HG03025 (cell line): ENCODE measurements around the gene PTGDS.

ENCODE experiments used
- ATAC-seq: cut with Tn5 transposase; IDR thresholded peaks from one replicate; pipeline ENCODE4 v1.9.1; 2021; ENCODE audit warnings: mild to moderate bottlenecking, moderate library complexity; ENCODE audit not compliant: unreplicated experiment, low FRiP score

PTGDS gene

DNA sequence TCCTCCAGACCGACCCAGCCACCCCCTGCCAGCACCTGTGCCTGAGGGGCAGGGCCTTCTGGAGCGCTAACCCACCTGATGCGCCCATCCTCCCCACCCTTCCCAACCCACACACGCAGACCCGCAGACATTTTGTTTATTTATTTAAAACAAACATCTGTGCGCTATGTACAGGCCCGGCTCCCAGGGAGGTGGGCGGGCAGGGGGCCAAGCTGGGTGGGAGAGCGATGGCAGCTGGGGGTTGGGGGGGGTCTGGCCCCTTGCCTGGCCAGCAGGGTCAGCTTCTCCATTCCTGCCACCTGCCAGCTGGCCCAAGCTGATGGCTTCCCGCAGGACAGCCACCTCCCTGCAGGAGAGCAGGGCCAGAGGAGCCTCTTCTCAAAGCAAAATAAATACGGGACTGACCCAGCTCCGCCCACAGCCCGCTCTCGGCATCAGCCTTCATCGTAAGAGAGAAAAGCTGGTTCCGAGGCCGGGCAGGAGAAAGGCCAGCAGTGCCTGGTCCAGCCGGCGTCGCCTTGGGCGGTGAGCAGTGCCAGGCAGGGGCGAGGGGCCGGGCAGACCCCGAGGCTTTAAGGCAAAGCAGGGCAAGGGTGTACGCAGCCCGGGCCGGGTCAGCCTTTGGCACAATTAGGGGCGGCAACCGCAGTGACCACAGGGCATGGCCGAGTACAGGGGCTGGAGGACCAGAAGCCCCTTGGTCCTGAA, 30.0 kb downstream of the PTGDS start:
- ATAC-seq = no peak

DNA sequence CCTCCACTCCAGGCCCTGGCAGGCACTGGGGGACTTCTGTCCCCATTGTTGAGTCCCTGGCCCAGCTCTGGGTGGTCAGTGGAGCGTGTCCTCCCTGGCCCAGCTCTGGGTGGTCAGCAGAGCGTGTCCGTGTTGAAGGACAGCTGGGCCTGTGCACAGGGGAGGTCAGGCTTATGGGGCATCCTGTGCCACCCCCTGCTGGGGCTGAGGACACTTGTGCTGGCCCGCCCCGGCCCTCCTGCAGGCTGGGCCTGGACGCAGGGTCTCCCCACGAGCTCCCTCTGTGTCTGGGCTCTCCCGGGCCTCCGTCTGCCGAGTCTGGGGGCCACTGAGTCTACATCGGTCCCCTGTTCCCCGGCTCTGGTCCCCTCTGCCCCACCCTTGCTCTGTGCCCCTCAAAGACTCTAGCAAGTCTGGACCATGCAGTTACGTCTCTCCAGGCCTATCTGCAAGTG, 30.5 kb downstream of the PTGDS start:
- ATAC-seq = no peak

DNA sequence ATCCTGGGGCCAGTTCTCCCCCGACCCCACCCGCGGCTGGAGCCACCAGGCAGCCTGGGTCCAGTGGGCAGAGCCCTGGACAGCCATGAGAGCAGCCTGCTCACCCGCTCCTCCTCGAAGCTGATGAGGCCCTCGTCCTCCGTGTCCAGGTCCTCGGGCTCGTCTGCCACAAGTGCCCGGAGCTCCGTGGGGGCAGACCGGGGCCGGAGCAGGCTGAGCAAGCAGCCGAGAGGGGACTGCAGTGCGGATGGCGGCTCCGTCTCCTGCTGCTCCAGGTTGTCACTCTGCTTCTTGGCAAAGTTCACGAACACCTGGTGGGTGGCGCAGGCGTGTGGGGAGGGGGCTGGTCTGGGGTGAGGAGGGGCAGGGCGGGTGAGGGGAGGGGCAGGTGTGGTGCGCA, 31.0 kb downstream of the PTGDS start:
- ATAC-seq = no peak

DNA sequence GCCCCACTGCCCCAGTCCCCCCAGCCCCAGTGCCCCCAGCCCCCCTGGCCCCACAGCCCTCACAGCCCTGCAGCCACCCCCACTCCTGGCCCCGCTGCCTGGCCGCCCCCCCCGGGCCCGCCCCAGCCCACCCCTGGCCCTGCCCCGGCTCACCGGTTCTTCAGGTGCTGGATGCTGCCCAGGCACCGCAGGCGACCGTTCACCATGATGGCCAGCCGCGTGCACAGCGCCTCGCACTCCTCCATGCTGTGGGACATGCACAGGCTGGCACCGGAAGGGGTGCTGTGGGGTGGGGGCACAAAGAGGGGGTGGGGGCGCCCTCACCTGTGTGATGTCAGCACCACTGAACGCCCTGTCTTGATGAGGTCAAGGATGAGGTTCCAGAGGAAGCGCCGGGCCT, 31.9 kb downstream of the PTGDS start:
- no peak for ATAC-seq

DNA sequence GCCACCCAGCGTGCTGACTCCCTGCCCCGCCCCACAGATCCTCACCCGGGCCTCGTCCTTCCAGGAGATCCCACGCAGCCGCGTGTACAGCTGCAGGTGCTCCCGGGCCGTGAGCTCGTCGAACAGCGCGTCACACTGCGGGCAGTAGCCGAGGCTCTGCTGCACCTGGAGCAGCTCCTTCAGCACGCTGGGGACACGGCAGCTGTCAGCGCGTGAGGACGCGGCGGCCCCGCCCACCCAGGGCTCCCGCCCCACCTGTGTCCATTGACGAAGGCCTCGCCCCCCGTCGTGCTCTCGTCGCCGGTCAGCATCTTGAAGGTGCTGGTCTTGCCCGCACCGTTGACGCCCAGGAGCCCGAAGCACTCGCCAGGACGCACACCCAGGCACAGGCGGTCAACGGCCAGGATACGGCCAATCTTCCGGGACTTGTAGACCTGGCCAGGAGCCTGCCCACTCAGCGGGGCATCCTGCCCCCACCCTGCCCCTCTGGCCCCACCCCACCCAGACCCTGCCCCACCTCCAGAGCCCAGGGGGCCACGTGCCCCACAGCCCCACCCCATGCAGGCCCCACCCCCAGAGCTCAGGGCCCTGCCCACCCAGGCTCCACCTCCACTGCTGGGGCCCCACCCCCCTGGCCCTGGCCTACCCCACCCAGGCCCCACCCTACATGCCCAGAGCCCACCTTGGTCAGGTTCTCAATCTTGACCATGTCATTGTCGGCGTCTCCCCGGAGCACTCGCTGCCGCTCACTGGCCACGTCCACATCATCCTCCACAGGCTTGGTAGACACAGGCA, 32.8 kb downstream of the PTGDS start:
- ATAC-seq = no peak

DNA sequence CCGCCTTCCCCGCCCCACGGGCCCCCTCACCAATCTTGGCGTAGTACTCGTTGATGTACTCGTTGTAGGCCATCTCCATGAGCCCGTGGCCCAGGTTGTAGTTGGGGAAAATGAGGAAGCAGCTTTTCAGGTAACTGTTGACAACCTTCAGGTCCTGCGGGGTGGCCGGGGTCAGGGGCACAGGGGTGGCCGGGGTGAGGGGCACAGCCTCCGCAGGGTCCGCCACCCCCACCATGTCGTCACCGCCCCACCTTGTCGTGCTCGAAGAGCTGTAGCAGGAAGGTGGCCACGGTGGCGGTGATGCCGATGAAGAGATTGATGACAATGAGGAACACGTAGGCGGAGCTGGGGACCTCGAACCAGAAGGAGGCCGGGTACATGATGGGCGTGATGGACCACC, 33.9 kb downstream of the PTGDS start:
- no peak for ATAC-seq

DNA sequence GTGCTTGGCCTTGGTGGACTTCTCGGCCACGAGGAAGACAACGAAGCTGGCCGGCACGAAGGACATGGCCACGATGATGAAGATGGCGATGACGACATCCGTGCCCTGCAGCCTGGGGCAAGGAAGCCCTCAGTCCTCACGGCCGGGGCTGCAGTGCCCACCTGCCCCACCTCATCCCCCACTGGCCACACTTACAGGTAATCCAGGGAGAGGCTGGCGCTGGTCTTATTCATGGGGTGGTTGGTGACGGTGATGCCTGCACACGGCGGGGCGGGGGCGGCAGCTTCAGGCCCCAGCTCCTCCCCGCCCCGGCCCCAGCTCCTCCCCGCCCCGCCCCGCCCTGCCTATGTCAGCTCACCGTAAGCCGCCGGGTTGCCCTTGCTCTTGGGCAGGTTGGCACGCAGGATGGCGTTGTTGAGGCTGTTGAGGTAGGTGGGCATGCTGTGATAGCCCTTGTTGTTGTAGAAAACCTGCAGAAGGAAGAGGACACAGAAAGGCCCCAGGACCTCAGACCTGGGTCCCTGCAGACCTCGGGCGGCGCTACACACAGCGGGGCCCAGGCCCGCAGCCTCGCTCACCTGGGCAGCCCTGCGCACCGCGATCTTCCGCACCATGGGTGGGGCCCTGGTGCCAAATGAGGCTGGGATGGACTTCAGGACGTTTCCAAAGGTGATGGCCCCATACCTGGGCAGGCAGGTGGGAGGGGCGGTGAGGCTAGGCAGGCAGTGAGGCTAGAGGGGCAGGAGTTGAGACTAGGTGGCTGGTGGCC, 34.8 kb downstream of the PTGDS start:
- no peak for ATAC-seq

DNA sequence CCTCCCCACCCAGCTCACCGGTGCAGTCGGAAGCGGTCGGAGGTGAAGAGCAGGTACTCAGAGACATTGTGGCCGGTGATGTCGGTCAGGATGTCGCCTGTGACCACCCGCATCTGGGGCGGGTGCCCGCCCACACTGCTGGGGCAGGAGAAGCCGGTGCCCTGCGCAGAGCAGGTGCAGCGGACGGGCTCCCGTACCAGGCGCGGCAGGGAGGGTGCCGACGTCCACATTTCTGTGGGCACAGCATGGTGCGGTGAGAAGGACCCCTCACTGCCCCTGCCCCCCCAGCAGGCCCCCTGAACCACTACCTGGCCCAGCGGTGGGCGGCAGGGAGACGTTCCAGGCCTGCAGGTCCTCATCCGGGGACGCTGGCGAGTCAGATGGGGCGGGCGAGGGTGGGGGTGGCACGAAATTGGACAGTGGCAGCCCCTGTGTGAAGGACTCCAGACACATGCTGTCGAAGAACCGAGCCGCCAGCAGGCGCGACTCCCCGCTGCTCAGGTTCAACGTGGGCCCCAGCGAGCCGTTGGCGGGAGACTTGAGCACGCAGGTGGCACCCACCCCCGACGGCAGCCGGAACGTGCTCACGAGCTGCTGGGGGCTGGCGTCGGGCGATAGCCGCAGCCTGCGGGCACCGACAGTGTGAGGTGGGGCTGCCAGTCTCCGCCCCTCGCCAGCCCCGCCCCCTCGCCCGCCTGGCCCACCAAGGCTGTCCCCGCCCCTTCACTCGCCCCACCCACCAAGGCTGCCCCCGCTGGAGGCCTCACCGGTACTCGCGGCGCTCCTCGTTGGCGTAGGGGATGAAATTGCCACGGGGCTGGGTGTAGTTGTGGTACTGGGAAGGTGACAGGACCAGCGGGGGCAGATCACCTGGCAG, 35.6 kb downstream of the PTGDS start:
- ATAC-seq = no peak

DNA sequence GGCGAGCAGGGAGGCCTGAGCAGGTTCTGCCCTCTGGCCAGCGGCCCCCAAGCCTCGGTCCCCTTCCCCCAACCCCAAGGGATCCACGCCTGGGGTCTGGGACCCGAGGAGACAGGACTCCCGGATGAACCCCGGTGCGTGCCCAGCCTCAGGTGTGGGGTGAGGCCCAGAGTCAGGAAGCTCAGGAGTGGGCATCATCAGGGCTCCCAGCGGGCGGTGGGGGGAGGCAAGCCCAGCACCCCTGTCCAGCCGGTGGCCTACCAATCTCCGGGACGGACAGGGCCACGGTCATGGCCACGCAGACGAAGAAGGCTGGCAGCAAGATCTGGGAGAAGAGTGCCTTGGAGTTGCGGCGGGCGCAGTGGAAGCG, 36.3 kb downstream of the PTGDS start:
- ATAC-seq = no peak

DNA sequence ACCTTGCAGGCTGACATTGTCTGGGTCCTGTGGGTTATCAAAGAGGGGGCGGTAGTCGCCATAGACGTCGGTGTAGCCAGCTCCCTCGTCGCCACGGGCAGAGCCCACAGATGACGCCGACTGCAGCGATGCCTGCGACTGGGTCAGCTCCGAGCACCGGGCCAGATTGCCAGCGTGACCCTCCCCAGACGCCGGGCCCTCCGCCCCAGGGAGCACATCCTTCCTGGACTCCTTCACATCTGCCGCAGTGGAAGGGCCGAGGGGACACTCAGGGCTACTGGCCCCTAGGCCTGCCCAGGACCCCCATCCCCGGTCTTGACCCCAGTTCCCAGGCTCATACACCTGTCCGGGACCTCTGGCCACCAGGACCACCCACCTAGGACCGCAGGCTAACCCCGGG, 36.9 kb downstream of the PTGDS start:
- ATAC-seq = no peak

DNA sequence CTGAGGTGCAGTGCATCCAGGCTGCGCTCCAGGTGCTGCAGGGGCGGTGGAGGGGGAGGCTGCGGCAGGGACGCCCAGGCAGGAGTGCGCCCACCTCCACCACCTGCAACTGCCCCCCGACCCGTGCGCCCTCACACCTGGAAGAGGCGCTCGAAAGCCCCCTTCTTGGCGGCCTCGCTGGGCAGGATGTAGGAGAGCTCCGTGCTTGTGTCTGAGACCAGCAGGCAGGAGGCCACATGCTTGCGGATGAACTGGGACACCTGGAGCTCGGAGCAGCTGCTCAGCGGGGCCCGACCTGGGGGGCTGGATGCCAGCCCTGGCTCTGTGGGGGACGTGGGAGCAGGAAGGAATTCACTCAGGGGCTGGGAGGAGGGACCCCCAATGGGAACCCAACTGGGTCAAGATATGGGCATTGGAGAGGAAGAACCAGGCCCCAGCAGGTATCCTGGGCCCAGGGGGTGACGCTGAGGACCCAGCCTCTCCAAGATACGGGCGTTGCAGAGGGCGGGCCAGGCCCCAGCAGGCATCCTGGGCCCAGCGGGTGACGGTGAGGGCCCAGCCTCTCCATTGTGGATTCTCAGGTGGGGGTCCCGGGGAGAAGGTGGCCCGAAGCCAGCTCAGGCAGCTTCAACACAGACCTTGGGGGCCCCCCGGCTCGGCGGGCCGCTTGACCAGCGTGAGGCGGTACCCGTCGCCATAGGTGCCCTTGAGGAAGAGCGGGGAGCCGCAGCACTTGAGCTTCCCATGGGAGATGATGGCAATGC, 37.7 kb downstream of the PTGDS start:
- no peak for ATAC-seq

DNA sequence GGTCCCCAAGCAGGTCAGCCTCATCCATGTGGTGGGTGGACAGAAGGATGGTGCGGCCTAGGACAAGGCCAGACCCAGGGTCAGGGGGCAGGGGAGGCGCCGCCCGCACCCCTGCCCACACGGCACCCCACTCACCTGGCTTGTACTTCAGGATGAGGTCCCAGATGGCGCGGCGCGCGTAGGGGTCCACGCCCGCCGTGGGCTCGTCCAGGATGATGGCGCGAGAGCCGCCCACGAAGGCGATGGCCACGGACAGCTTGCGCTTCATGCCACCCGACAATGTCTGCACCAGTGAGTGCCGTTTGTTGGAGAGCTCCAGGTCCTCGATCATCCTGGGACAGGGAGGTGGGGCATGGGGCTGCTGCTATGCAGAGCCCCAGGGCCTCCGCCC, 38.2 kb downstream of the PTGDS start:
- ATAC-seq = no peak

DNA sequence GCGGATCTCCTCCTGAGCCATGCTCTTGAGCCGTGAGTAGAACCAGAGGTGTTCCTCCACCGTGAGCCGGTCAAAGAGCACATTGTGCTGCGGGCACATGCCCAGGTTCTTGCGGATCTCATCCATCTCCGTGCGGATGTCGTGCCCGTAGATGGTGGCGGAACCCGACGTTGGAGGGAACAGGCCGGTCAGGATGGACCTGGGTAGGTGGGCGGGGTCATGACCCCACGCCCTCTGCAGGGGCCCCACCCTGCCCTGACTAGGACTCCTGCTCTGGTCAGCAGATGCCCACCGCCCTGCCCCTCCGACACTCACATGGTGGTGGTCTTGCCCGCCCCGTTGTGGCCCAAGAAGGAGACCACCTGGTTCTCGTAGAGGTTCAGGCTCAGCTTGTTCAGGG, 38.7 kb downstream of the PTGDS start:
- no peak for ATAC-seq

DNA sequence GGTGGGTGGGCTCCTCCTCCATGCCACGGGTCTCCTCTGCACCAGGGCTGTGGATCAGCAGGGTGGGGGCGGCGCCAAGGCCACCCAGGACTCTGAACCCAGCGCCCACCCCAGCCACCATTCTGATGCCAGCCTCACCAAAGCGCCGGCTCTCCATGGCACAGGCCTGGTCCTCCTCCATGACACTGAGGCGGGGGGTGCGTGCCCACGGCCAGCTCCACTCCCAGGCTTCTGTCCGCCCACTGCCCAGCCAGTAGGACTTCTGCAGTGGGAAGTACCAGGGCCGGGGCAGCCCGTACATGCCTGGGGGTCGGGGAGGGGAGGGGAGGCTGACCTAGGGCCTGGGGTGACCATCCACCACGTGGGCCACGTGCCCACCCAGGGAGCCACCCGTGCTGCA, 39.1 kb downstream of the PTGDS start:
- ATAC-seq = no peak

DNA sequence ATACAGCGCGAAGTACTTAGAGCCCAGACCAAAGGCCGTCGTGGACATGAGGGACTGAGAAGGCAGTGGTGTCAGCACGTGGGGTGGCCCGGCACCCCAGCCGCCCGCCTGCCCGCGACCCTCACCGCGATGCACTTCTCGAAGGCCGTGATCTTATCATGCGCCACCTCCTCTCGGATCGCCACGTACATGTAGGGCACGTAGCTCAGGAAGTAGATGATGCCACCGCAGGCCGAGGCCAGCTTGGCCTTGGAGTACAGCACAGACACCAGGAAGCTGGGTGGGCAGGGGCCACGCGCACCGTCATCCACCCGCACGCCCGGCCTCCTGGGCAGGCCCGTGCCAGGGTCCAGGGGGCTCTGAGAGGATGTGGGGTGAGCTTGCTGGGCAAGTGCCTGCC, 39.8 kb downstream of the PTGDS start:
- no peak for ATAC-seq

DNA sequence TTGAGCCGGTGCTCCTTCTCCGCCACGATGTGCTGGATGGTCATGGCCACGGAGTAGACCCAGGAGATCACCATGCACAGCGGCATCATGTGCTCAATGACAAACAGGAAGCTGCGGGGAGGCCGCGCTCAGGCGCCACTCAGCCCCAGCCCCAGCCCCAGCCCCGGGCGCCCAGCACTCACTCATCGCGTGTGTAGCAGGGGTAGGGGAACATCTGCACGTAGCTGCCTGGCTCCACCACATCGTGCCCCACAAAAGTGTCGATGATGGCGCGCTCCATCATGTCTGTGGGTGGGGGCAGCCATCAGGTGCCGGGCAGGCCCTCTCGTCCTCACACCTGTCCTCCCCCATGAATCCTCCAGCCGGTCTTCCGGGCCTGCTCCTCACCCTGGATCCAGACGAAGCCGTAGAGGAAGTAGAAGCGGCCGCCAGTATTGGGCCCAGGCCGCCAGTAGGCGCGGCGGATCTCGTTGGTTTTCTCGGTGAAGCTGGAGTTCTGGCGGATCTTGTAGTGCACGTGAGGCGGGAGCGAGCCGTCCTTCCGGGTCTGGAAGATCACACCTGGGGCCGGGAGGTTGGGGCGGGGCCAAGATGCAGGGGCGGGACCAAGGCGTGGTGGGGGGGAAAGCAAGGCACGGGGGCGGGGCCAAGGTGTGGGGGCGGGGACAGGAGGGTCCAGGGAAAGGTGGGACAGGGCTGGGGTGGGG, 40.6 kb downstream of the PTGDS start:
- ATAC-seq = no peak

DNA sequence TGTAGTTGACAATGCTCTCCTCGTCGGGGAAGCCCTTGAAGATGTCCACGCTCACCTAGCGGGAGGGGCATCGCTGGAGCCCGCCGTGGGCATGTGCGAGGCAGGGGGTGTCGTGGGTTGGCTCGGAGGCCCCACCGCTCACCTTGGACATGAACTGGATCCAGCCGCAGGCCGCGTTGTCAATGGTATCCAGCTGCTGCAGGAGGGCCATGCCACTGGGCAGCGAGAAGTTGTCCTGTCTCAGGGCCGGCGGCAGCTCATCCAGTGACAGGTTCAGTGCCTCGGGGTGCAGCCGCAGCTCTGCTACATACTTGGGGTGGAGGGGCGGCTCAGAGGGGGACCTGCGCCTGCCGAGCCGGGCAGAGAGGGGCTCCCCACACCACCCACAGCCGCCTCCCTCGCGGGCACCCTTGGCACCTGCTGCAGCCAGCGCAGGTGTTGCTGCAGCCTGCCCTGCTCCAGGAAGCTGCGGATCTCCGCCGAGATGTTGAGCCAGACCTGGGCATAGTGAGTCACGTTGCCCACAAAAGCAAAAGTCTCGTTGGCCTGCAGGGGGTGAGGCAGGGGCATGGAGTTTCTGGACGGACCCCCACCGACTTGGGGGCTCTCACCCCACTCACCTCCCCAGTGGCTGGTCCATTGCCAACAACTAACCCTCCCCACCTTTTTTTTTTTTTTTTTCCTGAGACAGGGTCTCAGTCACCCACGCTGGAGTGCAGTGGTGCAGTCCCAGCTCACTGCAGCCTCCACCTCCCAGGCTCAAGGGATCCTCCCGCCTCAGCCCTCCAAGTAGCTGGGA, 41.7 kb downstream of the PTGDS start:
- ATAC-seq = no peak

DNA sequence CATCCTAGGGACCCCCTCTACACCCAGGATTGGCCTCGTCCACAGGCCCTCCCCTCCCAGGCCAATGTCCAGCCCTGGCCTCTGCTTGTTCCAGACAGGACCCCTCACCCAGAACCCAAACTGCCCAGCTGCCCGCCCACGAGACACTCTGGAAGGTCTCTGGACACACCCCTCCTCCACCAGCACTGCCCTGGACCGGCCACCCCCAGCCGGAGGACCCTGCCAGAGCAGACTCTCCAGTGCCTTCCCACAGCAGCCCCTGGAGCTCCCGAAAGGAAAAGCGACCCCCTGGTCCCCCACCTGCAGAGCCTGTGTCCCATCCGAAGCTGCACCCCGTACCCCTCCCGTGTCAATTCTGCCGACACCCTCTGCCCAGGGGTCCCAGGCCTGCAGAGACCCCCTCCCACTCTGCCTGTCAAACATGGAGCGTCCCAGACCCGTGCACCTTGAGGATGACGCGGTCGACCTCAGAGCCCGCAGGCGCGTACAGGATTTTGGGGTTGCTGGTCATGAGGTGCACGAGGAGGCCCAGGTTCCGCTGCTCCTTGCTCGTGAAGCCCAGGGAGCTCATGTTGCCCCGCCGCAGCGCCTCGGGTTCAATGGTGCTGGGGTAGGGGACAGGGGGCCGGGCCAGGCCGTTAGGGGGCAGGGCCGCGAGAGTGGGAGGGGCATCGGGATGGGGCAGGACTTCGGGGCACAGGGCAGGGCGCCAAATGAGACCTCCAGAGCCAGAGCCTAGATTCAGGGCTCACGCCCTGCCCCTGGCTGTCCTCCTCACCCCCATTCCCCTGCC, 42.8 kb downstream of the PTGDS start:
- ATAC-seq = no peak
